ENCODE data around the gene VPS8.

DNA sequence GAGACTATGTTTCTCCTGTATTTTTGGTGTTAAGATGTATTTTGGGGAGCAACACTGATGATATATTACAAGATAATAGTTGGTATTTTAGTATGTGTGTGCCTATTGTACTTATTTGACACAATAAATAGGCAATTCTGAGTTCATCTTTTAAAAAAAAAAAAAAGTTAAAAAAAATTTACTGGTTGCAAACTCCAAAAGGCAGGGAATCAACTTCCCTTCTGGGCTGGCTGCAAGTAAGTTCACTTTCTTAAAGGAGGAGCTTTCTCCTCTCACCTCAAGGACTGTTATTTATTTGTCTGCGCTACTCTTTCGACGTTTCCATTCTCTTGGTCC is 335 bp upstream of the VPS8 start:
- TF ChIP-seq, protein P1, sequence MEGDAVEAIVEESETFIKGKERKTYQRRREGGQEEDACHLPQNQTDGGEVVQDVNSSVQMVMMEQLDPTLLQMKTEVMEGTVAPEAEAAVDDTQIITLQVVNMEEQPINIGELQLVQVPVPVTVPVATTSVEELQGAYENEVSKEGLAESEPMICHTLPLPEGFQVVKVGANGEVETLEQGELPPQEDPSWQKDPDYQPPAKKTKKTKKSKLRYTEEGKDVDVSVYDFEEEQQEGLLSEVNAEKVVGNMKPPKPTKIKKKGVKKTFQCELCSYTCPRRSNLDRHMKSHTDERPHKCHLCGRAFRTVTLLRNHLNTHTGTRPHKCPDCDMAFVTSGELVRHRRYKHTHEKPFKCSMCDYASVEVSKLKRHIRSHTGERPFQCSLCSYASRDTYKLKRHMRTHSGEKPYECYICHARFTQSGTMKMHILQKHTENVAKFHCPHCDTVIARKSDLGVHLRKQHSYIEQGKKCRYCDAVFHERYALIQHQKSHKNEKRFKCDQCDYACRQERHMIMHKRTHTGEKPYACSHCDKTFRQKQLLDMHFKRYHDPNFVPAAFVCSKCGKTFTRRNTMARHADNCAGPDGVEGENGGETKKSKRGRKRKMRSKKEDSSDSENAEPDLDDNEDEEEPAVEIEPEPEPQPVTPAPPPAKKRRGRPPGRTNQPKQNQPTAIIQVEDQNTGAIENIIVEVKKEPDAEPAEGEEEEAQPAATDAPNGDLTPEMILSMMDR (IDR thresholded peaks at IDR 0.05) = no peak
- no peak for TF ChIP-seq SIN3A (IDR thresholded peaks at IDR 0.05; ENCODE audit: borderline replicate concordance, insufficient read depth, low read depth, low read length)
- no peak for TF ChIP-seq POLR2AphosphoS5 (IDR thresholded peaks at IDR 0.05; ENCODE audit: low read depth, low read length)

All from Panc1 (cell line).